NB4 (cell line): ENCODE data around the gene KCNIP4.

Source experiments
- DNase-seq: peaks from one replicate; pipeline ENCODE4 v3.0.0; 2010; ENCODE audit warnings: low read depth
- H3K4me3 ChIP-seq: one replicate; pipeline ENCODE4 v1.5.1; 2011; ENCODE audit warnings: mild to moderate bottlenecking, low read depth, low read length, moderate library complexity
- CTCF ChIP-seq: IDR thresholded peaks from one replicate; pipeline ENCODE4 v1.5.1; 2012; ENCODE audit warnings: low read depth, low read length
- MAX ChIP-seq: IDR thresholded peaks from 2 replicates; pipeline ENCODE4 v1.6.1; 2011; ENCODE audit warnings: low read depth, low read length
- MYC ChIP-seq: IDR thresholded peaks from 2 replicates; pipeline ENCODE4 v1.6.1; 2011; ENCODE audit warnings: low read depth, low read length
- POLR2A ChIP-seq: IDR thresholded peaks from 2 replicates; pipeline ENCODE4 v1.6.1; 2011; ENCODE audit warnings: mild to moderate bottlenecking; ENCODE audit not compliant: insufficient read length; ENCODE audit errors: extremely low read depth

KCNIP4 gene

GRCh38 chr4:21749412-21749811 lies 199.2 kb downstream of the KCNIP4 start:
- DNase-seq = no peak
- no peak overlapping the region for H3K4me3 ChIP-seq
- TF ChIP-seq CTCF (no peak), POLR2A (no peak), MYC (no peak), MAX (no peak)

GRCh38 chr4:21744046-21744445 lies 204.5 kb downstream of the KCNIP4 start:
- TF ChIP-seq MAX = no peak
- TF ChIP-seq POLR2A = no peak
- TF ChIP-seq CTCF = no peak
- TF ChIP-seq MYC = no peak
- no peak overlapping the region for H3K4me3 ChIP-seq
- no peak for DNase-seq

- no peak overlapping the region for H3K4me3 ChIP-seq
- no peak for TF ChIP-seq CTCF
- TF ChIP-seq MYC = no peak
- no peak for TF ChIP-seq MAX
- TF ChIP-seq POLR2A = no peak
- DNase-seq = no peak
These were observed 206.2 kb downstream of the KCNIP4 start for GRCh38 chr4:21742326-21742725.

GRCh38 chr4:21738821-21739220 lies 209.8 kb downstream of the KCNIP4 start:
- H3K4me3 ChIP-seq = no peak overlapping the region
- no peak for TF ChIP-seq POLR2A
- no peak for TF ChIP-seq MYC
- TF ChIP-seq CTCF = no peak
- no peak for TF ChIP-seq MAX
- DNase-seq = no peak

- TF ChIP-seq POLR2A (no peak), CTCF (no peak), MAX (no peak), MYC (no peak)
- DNase-seq = no peak
- H3K4me3 ChIP-seq = no peak overlapping the region
These were observed 212.7 kb downstream of the KCNIP4 start for GRCh38 chr4:21735866-21736265.
